Activated CD4-positive, alpha-beta T cell treated with anti-CD3 and anti-CD28 coated beads, Interleukin-2, amount 50 U/mL, for 24 hours (primary cell): Measurements from ENCODE around the gene STAMBP.
A peak's percentile ranks its signal among the peaks of the same experiment; 100 is the strongest.
"Not testable (repeated sequence)": the region's sequence is repeated elsewhere in the genome, so short reads cannot be mapped to it uniquely, and the experiment has no call there.

Source experiments
- DNase-seq, 2 donors: peaks; one replicate each; pipeline ENCODE4 v3.0.0-alpha.2; 2020; ENCODE audit warnings: low read depth in 1 of 2, low spot score in 1 of 2

The STAMBP gene

DNA sequence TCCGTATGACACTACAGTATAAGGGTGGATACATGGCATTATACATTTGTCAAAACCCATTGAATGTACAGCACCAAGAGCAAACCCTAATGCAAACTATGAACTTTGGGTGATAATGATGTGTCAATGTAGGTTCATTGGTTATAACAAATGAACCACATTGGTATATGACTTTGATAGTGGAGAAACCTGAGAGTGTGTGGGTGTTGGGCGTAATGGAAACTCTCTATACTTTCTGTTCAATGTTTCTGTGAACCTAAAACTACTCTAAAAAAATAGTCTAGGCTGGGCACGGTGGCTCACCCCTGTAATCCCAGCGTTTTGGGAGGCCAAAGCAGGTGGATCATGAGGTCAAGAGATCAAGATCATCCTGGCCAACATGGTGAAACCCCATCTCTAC, 57.6 kb downstream of the STAMBP start:
- DNase-seq = peak in 1 of 2 donors; percentile 66

DNA sequence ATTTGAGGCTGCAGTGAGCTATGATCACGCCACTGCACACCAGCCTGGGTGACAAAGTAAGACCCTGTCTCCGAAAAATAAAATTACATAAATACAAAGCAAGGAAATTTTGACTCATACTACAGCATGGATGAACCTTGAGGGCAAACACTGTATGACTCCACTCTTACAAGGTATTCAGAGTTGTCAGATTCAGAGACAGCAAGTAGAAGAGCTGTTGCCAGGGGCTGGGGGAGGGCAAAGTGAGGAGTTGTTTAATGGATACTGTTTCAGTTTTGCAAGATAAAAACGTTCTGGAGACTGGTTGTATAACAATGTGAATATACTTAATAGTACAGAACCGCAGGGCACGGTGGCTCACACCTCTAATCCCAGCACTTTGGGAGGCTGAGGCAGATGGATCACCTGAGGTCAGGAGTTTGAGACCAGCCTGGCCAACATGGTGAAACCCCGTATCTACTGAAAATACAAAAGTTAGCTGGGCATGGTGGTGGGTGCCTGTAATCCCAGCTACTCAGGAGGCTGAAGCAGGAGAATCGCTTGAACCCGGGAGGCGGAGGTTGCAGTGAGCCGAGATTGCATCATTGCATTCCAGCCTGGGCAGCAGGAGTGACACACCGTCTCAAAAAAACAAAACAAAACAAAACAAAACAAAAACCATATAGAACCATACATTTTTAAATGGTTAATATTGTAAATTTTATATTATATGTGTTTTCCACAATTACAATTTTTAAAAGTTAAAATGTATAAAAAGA, 59.0 kb downstream of the STAMBP start:
- DNase-seq = not testable (repeated sequence)

DNA sequence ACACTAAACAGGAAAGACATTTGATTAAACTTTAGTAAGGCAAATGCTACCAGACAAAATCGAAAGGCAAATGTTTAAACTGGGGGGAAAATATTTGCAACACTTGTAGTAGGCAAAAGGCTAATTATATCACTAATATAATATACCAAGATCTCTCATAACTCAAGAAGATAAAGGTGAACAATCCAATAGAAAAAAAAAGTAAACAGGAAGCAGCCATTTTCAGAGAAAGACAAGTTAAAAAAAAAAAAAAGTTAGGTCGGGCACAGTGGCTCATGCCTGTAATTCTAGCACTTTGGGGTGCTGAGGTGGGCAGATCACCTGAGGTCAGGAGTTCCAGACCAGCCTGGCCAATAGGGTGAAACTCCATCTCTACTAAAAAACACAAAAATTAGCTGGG, 59.6 kb downstream of the STAMBP start:
- no peak for DNase-seq

DNA sequence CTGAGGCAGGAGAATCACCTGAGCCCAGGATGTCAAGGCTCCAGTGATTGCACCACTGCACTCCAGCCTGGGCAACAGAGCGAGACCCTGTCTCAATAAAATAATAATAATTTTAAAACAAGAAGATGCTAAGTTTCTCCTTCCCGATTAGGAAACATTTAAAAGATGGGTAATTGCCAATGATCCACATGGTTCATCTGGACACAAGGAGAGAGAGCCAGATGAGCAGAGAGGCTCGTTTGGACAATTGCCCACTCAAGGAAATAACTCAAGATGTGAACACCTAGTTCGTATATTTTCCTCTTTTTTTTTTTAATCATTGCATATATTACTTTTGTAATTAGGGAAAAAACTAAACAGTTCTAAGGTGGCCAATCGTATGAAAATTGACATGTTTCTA, 60.4 kb downstream of the STAMBP start:
- no peak for DNase-seq

DNA sequence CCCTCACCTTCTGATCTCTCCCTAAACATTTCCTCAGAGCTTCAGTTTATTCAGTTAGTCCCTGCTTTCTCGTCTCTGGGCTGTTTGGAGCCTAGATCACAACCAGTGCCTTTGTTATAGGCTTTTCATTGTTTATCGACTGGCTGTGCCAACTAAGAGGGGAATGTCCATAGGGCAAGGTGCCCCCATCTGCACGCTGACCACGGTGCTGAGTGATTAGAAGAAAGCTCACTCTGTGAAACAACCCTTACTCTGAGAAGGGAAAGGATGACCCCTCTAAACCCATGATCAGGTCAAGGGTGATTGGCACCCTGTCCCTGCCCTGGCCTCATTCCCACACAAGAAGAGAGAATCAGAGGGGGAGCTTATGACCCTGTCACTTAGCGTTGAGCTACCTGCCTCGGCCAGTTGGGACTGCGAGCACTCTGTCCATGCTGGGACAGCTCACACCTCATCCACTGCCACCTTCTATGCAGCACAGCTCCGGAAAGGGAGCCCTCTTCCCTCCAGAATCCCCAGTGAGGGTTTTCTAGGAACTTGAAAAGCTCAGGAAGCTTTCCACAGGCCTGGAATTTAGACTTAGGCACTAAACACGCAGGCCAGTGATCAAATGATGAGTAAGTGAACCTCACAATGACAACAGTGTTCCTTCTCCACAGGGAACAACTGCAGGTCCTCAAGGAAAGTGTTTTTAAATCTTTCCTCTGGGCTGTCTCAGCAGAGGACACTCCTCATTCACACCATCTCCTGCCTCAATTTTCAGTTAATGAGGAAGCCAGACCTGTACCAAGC, 61.7 kb downstream of the STAMBP start:
- no peak for DNase-seq

DNA sequence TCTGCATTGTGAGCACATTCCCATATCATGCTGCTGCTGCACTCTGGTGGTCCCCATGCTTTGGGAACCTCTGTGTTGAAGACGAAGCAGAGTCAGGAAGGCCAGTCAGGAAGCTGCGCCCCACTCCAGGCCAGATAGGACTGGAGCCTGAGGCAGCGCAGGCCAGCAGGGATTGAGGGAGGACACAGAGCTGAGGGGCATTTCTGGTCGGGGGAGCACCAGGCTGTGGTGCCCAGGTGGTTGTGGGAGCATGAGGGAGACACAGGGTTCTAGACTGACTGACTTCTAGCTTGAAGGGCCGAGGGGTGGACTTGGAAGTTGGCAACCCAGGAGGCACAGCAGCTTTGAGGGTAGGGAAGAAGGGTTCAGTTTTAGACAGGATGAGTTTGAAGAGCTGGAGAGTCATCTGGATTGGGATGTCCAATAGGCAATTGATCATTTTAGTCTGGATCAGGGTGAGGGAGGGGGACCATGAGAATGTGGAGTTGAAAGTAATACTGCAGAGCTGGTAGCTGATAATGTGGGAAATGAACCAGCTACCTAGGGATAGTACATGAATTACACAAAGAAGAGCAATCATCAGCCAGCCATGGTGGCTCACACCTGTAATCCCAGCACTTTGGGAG, 62.6 kb downstream of the STAMBP start:
- no peak for DNase-seq

DNA sequence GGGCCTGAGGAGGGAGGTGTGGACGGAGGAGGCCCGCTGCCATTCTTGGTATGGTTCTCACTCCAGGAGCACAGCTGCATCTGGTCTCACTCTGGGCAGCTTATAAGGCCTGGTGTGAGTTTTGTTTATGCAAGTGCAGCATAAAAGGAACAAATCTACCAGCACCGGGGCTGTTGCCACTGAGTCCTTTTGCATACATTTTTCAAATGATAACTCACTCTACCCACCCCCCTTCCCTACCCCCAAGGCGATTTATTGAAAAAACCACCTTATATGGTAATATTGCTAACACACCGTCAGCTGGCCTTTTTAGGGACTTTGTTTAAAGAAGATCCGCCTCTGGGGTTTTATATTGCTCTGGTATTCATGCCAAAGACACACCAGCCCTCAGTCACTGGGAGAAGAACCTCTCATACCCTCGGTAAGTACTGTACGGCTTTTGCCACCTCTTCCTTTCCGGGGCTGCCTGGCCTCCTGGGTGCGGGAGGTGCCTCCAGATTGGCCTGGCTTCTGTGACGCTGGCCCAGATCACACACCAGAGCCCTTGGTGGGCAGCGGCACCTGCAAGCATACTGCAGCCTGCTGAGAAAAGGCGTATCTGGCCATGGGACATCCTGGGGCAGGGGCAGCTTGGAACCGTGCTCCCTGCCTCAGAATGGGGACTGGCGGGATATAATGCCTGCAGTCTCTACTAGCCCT, 64.0 kb downstream of the STAMBP start, which contains the start of gene ACTG2:
ACTG2 (plus strand) TSS at position 378 of the 699 bp plus-strand sequence. CDS start 8,304 bp downstream, outside the sequence.
- no peak for DNase-seq

DNA sequence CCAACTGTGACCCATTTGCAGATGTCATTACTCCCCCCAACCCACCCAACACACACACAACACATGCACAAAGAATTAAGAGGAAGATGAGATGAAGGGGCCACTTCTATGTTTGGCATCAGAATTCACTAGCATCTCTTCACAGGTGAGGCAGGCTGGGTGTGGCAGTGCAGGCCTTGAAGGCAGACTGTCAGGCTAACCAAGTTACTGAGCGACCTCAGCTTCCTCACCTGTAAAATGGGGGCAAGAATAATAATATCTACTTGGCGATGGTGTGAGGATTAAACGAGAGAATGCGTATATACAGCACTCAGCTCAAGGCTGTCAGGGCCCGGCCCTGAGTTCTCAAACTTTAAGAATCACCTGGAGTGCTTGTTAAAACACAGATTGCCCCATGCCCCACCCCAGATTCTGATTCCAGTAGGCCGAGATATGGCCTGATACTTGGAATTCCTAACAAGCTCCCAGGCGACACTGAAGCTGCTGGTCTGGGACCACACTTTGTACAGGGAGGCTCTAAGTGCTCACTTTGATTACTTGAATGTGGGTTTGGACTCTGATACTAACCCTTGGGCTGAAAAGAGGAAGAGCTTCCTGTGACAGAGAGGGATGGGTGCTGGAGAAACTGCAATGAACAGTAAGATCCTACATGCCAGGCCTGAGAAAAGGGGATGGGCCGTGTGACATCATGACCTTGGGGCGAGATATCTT, 65.2 kb downstream of the STAMBP start:
- DNase-seq = no peak

DNA sequence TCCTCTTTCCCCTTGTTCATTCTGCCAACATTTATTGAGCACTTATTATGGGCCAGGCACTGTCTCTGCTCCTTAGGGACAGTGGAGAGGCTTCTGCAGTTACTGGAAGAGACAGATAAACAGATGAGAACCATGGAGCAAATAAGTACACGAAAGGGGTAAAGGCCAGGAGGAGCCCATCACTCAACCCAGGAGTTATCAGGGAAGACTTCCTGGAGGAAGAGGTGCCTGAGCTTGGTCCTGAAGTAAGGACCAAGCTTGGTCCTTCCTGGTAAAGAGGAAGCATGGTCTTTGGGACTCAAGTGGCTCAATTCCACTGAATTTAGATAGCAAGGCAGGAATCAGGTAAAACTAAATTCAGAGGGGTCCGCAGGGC, 65.7 kb downstream of the STAMBP start:
- no peak for DNase-seq

DNA sequence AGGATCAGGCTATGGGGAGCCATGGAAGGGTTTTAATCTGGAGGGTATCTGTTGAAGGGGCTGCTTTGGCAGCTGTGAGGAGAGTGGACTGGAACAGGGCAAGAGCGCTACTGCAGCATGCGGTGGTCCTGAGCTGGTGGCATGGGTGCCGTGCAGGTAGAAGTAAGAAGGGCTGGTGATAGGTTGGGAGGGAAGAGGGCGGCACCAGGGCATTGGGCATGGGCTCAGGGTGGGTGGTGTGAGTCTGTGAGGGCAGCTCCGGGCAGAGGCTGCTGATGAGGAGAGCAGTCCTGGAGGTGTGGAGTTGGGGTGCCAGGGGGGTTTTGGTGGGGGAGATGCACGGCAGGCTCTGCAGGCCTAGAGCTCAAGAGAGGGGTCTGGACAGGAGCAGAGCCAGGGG, 66.1 kb downstream of the STAMBP start:
- no peak for DNase-seq

DNA sequence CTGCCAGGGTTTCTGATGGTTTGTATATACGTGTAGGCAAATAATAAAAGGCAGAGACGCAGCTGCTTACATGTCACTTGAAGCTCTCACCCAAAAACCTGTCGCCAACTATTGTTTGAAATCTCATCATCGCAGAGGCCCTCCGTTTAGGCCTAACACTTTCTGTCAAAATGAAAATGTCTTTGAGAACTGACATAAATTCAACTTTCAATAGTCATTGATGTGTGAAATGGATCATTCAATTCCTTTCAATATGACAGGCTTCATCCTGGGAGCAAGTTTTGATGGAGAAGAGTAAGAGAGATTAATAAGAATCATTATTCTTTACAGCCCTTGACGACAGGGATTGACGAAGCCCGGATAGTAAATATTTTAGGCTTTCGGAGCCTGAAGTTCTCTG, 66.7 kb downstream of the STAMBP start:
- no peak for DNase-seq

DNA sequence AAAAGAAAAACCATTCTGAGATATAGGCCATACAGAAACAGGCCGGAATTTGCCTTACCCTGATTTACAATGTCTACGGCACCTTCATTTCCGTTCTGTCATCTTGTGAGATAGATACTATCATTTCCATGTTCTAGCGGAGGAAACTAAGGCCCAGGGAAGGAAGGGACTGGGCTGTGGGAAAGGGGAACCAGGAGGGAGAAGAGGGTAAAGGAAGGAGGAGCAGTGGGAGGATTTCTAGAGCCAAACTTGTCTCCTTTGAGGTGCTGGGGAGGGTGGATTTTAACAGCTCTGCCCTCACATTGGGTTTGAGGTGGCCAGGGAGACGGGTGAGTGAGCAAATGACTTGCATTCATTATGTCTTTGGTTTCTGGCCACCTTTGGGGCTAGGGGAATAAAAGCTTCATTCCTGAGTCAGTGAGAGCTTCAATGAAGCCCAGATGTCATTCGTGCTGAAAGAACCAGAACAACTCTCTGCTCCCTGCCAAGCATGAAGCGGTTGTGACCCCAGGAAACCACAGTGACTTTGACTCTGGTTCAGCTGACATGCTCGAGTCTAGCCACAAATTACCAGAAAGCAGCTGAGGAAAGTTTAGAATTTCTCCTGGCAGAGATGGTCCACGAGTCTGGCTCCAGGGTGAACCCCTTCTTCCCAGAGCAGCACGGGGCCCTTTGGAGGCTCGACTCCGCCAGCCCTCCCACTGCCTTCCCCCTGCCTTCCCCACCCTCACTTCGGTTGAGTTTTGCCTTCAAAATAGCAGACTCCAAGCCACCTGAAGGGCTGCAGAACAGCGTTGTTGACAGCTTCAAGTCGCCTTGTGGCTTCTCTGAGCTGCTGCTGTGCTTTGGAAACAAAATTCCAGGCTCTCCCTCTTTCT, 67.8 kb downstream of the STAMBP start:
- peak in 1 of 2 donors; percentile 9 for DNase-seq

DNA sequence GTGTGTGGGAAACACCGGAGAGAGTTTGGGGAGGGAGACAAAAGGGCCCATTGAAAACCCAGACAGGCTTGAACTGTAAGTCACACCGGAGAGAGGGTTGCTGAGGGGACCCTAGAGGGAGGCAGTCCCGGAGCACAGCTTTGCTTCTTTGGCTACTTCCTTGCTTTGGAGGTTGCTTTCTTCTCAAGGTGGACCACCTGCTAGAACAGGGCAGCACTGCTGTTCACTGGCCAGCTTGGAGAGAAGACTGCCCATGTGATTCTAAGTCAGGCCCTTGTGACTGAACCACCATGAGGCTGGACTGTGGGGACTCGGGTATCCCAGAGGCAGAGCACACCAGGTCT, 68.5 kb downstream of the STAMBP start:
- DNase-seq = no peak

DNA sequence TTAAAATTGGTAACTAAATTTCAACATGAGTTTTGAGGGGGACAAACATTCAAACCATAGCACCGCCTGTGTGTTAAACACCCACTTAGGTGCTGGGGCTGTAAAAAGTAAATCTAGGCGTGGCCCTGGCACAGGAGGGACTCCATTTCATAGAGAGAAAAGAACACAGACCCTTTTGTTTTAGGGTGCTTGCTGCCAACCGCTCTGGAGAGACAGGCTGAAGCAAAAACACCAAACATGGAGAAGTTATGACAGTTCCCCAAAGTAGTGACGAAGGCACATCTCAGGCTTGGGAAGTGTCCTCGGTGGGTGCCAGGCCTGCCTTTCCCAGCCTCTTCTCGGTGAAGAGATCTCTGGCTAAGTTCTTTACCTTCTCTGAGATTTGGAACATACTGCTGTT, 69.2 kb downstream of the STAMBP start:
- DNase-seq = no peak

DNA sequence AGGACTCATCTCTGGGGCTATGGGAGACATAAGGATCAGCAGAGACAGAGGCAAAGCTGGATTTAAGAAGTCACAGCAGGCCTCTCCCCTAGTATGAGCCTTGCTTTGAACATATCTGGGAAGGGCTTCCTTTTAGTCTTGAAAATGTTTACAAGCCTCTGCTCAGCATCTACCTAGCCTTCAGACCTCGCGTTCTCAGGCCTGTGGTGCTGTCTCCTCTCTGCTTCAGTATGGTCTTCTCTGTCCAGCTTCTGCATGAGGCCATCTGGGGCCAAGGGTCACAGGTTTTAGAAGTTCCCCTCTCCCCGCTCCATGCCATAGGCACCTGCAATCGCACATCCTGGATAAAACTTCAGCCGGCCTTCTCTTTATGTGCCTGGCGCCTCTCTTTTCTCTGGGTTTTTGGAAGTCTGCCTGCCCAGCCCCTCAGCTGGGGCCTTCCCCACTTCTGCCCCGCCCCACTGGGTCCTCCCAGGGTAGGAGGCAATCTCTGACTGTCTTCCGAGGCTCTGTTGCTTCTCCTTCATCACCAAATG, 71.1 kb downstream of the STAMBP start:
- no peak for DNase-seq

DNA sequence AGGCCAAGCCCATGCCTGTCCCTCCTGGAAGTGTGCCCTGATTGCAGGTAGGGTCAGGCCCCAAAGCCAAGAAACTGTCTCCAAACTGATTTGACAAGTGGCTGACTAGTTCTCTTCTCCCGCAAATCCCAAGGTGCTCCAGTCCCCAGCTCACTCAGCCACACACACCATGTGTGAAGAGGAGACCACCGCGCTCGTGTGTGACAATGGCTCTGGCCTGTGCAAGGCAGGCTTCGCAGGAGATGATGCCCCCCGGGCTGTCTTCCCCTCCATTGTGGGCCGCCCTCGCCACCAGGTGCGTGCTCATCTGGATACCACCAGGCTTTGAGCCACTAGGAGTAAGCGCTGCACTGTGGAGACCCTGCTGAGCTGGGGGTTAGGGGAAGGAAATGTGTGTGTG, 72.4 kb downstream of the STAMBP start:
- no peak for DNase-seq

DNA sequence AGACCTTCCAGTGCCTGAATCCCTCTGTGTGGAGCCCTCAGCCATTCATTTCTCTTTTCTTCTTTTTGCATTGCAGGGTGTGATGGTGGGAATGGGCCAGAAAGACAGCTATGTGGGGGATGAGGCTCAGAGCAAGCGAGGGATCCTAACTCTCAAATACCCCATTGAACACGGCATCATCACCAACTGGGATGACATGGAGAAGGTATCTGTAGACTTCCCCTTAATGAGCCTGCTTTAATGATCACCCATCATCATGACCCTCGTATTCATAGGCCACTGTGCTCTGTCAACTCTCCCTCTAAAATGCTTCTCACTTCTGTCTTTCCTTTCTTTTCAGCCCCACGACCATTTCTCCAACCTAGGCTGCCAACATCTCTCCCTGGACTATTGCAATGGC, 73.5 kb downstream of the STAMBP start:
- DNase-seq = no peak

DNA sequence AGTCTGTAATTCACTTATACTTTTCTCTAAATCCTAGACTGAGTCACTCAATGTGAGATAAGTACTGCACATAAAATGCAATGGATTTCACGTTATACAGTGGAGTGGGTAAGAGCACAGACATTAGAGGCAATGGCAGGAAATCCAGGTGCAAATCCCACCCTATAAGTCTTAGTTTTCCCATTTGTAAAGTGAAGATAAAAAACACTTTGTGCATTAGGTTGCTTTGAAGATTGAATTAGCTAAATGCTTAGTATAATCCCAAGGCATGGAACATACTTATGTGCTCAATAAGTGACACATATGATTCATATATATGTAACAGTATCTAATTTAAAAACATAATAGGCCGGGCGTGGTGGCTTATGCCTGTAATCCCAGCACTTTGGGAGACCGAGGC, 74.6 kb downstream of the STAMBP start:
- DNase-seq = no peak

DNA sequence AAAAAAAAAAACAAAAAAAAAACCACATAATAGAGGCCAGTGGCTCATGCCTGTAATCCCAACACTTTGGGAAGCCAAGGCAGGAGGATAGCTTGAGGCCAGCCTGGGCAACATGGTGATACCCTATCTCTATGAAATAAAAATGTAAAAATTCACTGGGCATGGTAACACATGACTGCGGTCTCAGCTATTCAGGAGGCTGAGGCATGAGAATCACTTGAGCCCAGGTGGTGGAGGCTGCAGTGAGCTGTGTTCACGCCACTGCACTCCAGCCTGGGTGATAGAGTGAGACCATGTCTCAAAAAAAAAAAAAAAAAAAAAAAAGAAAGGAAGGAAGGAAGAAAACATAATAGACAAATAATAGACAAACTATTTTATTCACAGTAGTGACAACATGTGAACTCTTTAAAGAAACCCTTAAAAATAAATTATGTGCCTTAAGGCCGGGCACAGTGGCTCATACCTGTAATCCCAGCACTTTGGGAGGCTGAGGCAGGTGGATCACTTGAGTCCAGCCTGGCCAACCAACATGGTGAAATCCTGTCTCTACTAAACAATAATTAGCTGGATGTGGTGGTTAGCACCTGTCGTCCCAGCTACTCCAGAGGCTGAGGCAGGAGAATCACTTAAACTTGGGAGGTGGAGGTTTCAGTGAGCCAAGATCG, 75.3 kb downstream of the STAMBP start:
- DNase-seq = not testable (repeated sequence)
